B cell (primary cell): ENCODE data around the gene MCM10. TPM values are rescaled to one million over a fixed set of nuclear protein-coding genes. Genes with fewer than 3 reads are reported as not detected.
A peak's percentile ranks its signal among the peaks of the same experiment; 100 is the strongest.

Experiments
- ATAC-seq: fragments of 200-7000 bp; cut with Tn5 transposase; one replicate; pipeline ENCODE4 v1.10.0; 2021; ENCODE audit warnings: low read depth, mild to moderate bottlenecking, moderate number of reproducible peaks, moderate library complexity
- CTCF ChIA-PET: fragments of 350-600 bp; sonication (Branson Sonifier 250); formaldehyde crosslinking; loops from one replicate; lab custom pipeline; 2021; ENCODE audit warnings: antibody characterized with exemption, inconsistent platforms; lab: Charles Lee
- POLR2A ChIA-PET: fragments of 350-600 bp; sonication (Branson Sonifier 250); formaldehyde crosslinking; loops from one replicate; lab custom pipeline; 2021; ENCODE audit warnings: antibody characterized with exemption; lab: Charles Lee
- DNase-seq: peaks from one replicate; pipeline ENCODE4 v3.0.0; 2013
- H2AFZ ChIP-seq: 2 replicates; pipeline ENCODE4 v1.6.1; 2012; ENCODE audit warnings: mild to moderate bottlenecking, low read depth, low read length; ENCODE audit not compliant: insufficient read depth, poor library complexity, severe bottlenecking
- H3K27ac ChIP-seq, 2 donors: 1 replicate in 1 of 2; 2 replicates in 1 of 2; pipeline ENCODE4 v1.5.1; 2012 to 2013; ENCODE audit warnings: low read length in 2 of 2, mild to moderate bottlenecking in 2 of 2, moderate library complexity in 1 of 2
- H3K27me3 ChIP-seq, 4 experiments: fragments of 200-600 bp in 1 of 4; sonication (generic) in 1 of 4; replicated peaks in 1 of 4; 1 replicate in 2 of 4; 2 replicates in 2 of 4; pipeline versions ENCODE4 v1.6.1 to v1.7.0; 2013 to 2016; ENCODE audit warnings: low read length in 3 of 4, mild to moderate bottlenecking in 2 of 4, mixed read lengths in 1 of 4, moderate library complexity in 1 of 4; ENCODE audit not compliant: insufficient read depth in 4 of 4, control insufficient read depth in 3 of 4; ENCODE audit errors: control extremely low read depth in 1 of 4
- H3K36me3 ChIP-seq, 2 experiments: replicated peaks in 1 of 2; 1 replicate in 1 of 2; 2 replicates in 1 of 2; pipeline versions ENCODE4 v1.6.1 to v1.7.1; 2013; ENCODE audit warnings: low read length in 1 of 2; ENCODE audit not compliant: insufficient read depth in 2 of 2, control insufficient read depth in 1 of 2; ENCODE audit errors: control extremely low read depth in 1 of 2, extremely low read depth in 1 of 2
- H3K4me1 ChIP-seq, 2 donors: fragments of 200-600 bp in 1 of 2; sonication (generic) in 1 of 2; 1 replicate in 1 of 2; 2 replicates in 1 of 2; pipeline versions ENCODE4 v1.5.1 to v1.6.1; 2013 to 2017; ENCODE audit warnings: low read length in 2 of 2; ENCODE audit not compliant: control insufficient read depth in 2 of 2, insufficient read depth in 2 of 2
- H3K4me2 ChIP-seq: replicated peaks from 2 replicates; pipeline ENCODE3; 2012; ENCODE audit warnings: mild to moderate bottlenecking, low read depth, low read length; ENCODE audit not compliant: poor library complexity, severe bottlenecking
- H3K4me3 ChIP-seq, 5 experiments: fragments of 200-600 bp in 1 of 5; sonication (generic) in 1 of 5; 1 replicate in 3 of 5; 2 replicates in 2 of 5; pipeline versions ENCODE4 v1.5.1 to v1.7.0; 2011 to 2016; ENCODE audit warnings: low read length in 4 of 5, mild to moderate bottlenecking in 4 of 5, low read depth in 2 of 5, control low read depth in 1 of 5, moderate library complexity in 1 of 5; ENCODE audit not compliant: insufficient read depth in 1 of 5; ENCODE audit errors: control extremely low read depth in 1 of 5, extremely low read depth in 1 of 5
- H3K79me2 ChIP-seq: fragments of 200-600 bp; sonication (generic); one replicate; pipeline ENCODE4 v1.6.0; 2016; ENCODE audit warnings: low read length; ENCODE audit not compliant: control insufficient read depth, insufficient read depth
- H3K9ac ChIP-seq: fragments of 200-600 bp; sonication (generic); 2 replicates; pipeline ENCODE4 v1.6.1; 2017; ENCODE audit warnings: mild to moderate bottlenecking, low read length, moderate library complexity
- H3K9me3 ChIP-seq, 3 donors: one replicate each; pipeline versions ENCODE4 v1.6.1 to v1.7.1; 2013; ENCODE audit warnings: low read length in 2 of 3; ENCODE audit not compliant: control insufficient read depth in 2 of 3, insufficient read depth in 1 of 3; ENCODE audit errors: control extremely low read depth in 1 of 3
- H4K20me1 ChIP-seq: 2 replicates; pipeline ENCODE4 v1.6.0; 2012; ENCODE audit warnings: mild to moderate bottlenecking, low read length; ENCODE audit not compliant: insufficient read depth, control insufficient read depth, poor library complexity, severe bottlenecking
- H3K27ac Mint-ChIP-seq: one replicate; pipeline ENCODE4 v1.8.0; 2021; ENCODE audit warnings: mixed read lengths
- H3K27me3 Mint-ChIP-seq: one replicate; pipeline ENCODE4 v1.8.0; 2021; ENCODE audit warnings: mixed read lengths
- H3K4me1 Mint-ChIP-seq: one replicate; pipeline ENCODE4 v1.8.0; 2021; ENCODE audit warnings: mixed read lengths
- H3K4me3 Mint-ChIP-seq: one replicate; pipeline ENCODE4 v1.8.0; 2021; ENCODE audit warnings: mixed read lengths
- H3K9me3 Mint-ChIP-seq: one replicate; pipeline ENCODE4 v1.8.0; 2022; ENCODE audit warnings: mixed read lengths; ENCODE audit not compliant: insufficient read depth
- CTCF ChIP-seq: fragments of 200-600 bp; IDR thresholded peaks from one replicate; pipeline ENCODE4 v1.8.0; 2022; ENCODE audit warnings: antibody characterized with exemption, mild to moderate bottlenecking
- EZH2 ChIP-seq: IDR thresholded peaks from 2 replicates; pipeline ENCODE4 v1.6.1; 2012; ENCODE audit warnings: borderline replicate concordance, low read depth, mild to moderate bottlenecking, moderate library complexity, low read length; ENCODE audit not compliant: insufficient read depth, poor library complexity, severe bottlenecking
- WGBS: methylation state at CpG from one replicate; pipeline ENCODE4 v1.1.5; 2013; ENCODE audit warnings: missing lambda C conversion rate; ENCODE audit not compliant: insufficient coverage; 5-methylcytosine and 5-hydroxymethylcytosine counted together
- intact Hi-C: fragments of 100-400 bp; cut with micrococcal nuclease; formaldehyde crosslinking; loops from one replicate; pipeline ENCODE4 v1.10.0; 2022
- polyA plus RNA-seq: library from polyadenylated mRNA; depleted of rRNA; stranded (reverse); fragments of >200 nt; gene quantifications from 2 replicates; pipeline ENCODE4 v1.2.3, GENCODE V29; 2012
- total RNA-seq, 2 donors: library from RNA; stranded (reverse); fragments of 120-200 nt in 1 of 2; gene quantifications; 1 replicate in 1 of 2; 2 replicates in 1 of 2; pipeline versions ENCODE4 v1.2.3 to v1.2.4, GENCODE V29; 2013 to 2022

Gene MCM10
- total and polyA plus RNA-seq, 2 donors (not counting 1 experiment from before 2014, with no cell fraction given) = 0.42 to 0.88 TPM

- H3K9ac ChIP-seq = no peak overlapping the region
- H3K4me1 ChIP-seq = no peaks in the 10 kb centered on the region
- H3K4me3 ChIP-seq = no peak overlapping the region
- ATAC-seq = no peak
- no peak for DNase-seq
- no peaks in the 10 kb centered on the region for H3K36me3 ChIP-seq
- H3K27me3 ChIP-seq = no peaks in the 10 kb centered on the region
- Mint-ChIP-seq H3K27ac (no peak overlapping the region), H3K4me3 (no peak overlapping the region), H3K4me1 (no peaks in the 10 kb centered on the region), H3K27me3 (no peaks in the 10 kb centered on the region), H3K9me3 (no peaks in the 10 kb centered on the region)
- H2AFZ ChIP-seq = no peak overlapping the region
- 100% methylated on average over 1 of the region's 2 CpGs for WGBS
- TF ChIP-seq CTCF (no peak), EZH2 (no peak)
- no peak overlapping the region for H3K27ac ChIP-seq
- no peaks in the 10 kb centered on the region for H3K9me3 ChIP-seq
- no peaks in the 10 kb centered on the region for H4K20me1 ChIP-seq
- H3K4me2 ChIP-seq = no peak overlapping the region
- ChIA-PET CTCF (no interaction called here), POLR2A (no interaction called here)
- intact Hi-C loops = no loop called here
- no peaks in the 10 kb centered on the region for H3K79me2 ChIP-seq
Measured at GRCh38 chr10:13173616-13174015, 12.3 kb downstream of the MCM10 start.

- Histone ChIP-seq H3K4me2 (no peak overlapping the region), H3K36me3 (no peaks in the 10 kb centered on the region), H3K79me2 (no peaks in the 10 kb centered on the region), H3K27me3 (no peaks in the 10 kb centered on the region), H3K4me3 (no peak overlapping the region), H2AFZ (peak overlapping the region; percentile 13), H3K4me1 (no peaks in the 10 kb centered on the region), H3K9me3 (peaks cover 0 to 4% (median 0%) of the 10 kb centered on the region in 3 donors), H4K20me1 (no peaks in the 10 kb centered on the region), H3K27ac (no peak overlapping the region), H3K9ac (no peak overlapping the region)
- WGBS = 50% methylated on average over 1 of the region's 4 CpGs
- Mint-ChIP-seq H3K27me3 (no peaks in the 10 kb centered on the region), H3K4me3 (no peak overlapping the region), H3K27ac (no peak overlapping the region), H3K4me1 (peaks cover 4% of the 10 kb centered on the region), H3K9me3 (no peaks in the 10 kb centered on the region)
- intact Hi-C loops = no loop called here
- CTCF ChIA-PET = no interaction called here
- ATAC-seq (no peak), DNase-seq (no peak)
- POLR2A ChIA-PET = no interaction called here
- TF ChIP-seq CTCF = no peak
- no peak for TF ChIP-seq EZH2
Measured at GRCh38 chr10:13180788-13181187, 19.4 kb downstream of the MCM10 start.
